Heart left ventricle (tissue), 16 donors: Measurements from ENCODE around the gene SLC39A11. TPM values are rescaled to one million over a fixed set of nuclear protein-coding genes. Genes with fewer than 3 reads are reported as not detected.
A peak's percentile ranks its signal among the peaks of the same experiment; 100 is the strongest.
"Not testable (repeated sequence)": the region's sequence is repeated elsewhere in the genome, so short reads cannot be mapped to it uniquely, and the experiment has no call there.

Experiments used
- ATAC-seq, 4 donors: fragments of 200-7000 bp; cut with Tn5 transposase; one replicate each; pipeline ENCODE4 v1.9.1; 2020 to 2022; ENCODE audit warnings: moderate library complexity in 4 of 4, mild to moderate bottlenecking in 3 of 4, moderate number of reproducible peaks in 1 of 4
- DNase-seq, 5 donors: peaks; one replicate each; pipeline ENCODE4 v3.0.0-alpha.2; 2020
- H3K27ac ChIP-seq, 12 donors: fragments of 200-600 bp; sonication (generic) in 4 of 12; one replicate each; pipeline versions ENCODE4 v1.5.0 to v1.8.0; 2016 to 2022; ENCODE audit warnings: mild to moderate bottlenecking in 2 of 12
- H3K27me3 ChIP-seq, 9 donors: fragments of 200-600 bp; sonication (generic) in 2 of 9; one replicate each; pipeline versions ENCODE4 v1.5.1 to v1.8.0; 2016 to 2022; ENCODE audit warnings: mild to moderate bottlenecking in 3 of 9
- H3K36me3 ChIP-seq, 9 donors: fragments of 200-600 bp; sonication (generic) in 2 of 9; one replicate each; pipeline versions ENCODE4 v1.5.0 to v1.8.0; 2018 to 2022; ENCODE audit warnings: mild to moderate bottlenecking in 2 of 9
- H3K4me1 ChIP-seq, 12 donors: fragments of 200-600 bp; sonication (generic) in 4 of 12; one replicate each; pipeline versions ENCODE4 v1.5.0 to v1.8.0; 2016 to 2022; ENCODE audit warnings: mild to moderate bottlenecking in 3 of 12
- H3K4me3 ChIP-seq, 12 donors: fragments of 200-600 bp; sonication (generic) in 4 of 12; one replicate each; pipeline versions ENCODE4 v1.5.0 to v1.8.0; 2017 to 2022; ENCODE audit warnings: mild to moderate bottlenecking in 9 of 12, moderate library complexity in 4 of 12
- H3K9me3 ChIP-seq, 12 donors: fragments of 200-600 bp; sonication (generic) in 4 of 12; one replicate each; pipeline versions ENCODE4 v1.5.0 to v1.8.0; 2016 to 2022; ENCODE audit warnings: mild to moderate bottlenecking in 1 of 12
- CTCF ChIP-seq, 12 donors: fragments of 200-600 bp; sonication (generic) in 4 of 12; IDR thresholded peaks; one replicate each; pipeline versions ENCODE4 v1.5.0 to v1.8.0; 2018 to 2022; ENCODE audit warnings: antibody characterized with exemption in 12 of 12, mild to moderate bottlenecking in 5 of 12
- POLR2A ChIP-seq, 2 donors: fragments of 450-650 bp; IDR thresholded peaks; one replicate each; pipeline ENCODE4 v1.6.1; 2017; ENCODE audit warnings: antibody characterized with exemption in 2 of 2, mild to moderate bottlenecking in 2 of 2, moderate library complexity in 2 of 2
- WGBS, 4 donors: extraction: QIAGEN DNeasy Blood & Tissue Kit in 2 of 4; methylation state at CpG; one replicate each; pipeline versions ENCODE4 v1.1.5 to v1.1.7; 2013 to 2018; 5-methylcytosine and 5-hydroxymethylcytosine counted together
- intact Hi-C, 10 donors: fragments of 100-400 bp; cut with DNase I; formaldehyde crosslinking; loops; one replicate each; pipeline versions ENCODE4 v1.11.1 to v1.14.2; 2022
- polyA plus RNA-seq, 2 donors: library from polyadenylated mRNA; stranded (reverse); fragments of 200-250 nt; gene quantifications; one replicate each; pipeline ENCODE4 v1.2.3, GENCODE V29; 2013
- total RNA-seq, 9 donors: library from RNA; depleted of rRNA in 2 of 9; stranded (reverse); fragments of >200 nt in 2 of 9; fragmentation: NEBNext Ultra II Directional in 3 of 9; extraction: Animal tissue kit (Norgen Biotek cat#: 25700) in 3 of 9; gene quantifications; one replicate each; pipeline versions ENCODE4 v1.1.0 to v1.2.4, GENCODE V29; 2016 to 2023
- donor health status: ischemic (EF 13 %, LVEDD 7.1; RV severe dilation, severe dysfunction).
- donor health status: healthy with polysubstance abuse.
- donor health status: DM: no; HTN: yes; CAD: no.
- donor health status: DM: no; HTN: no; CAD: no.
- donor health status: ischemic (EF 25% LVEDD 6.9; RV normal size, moderate dysfunction).
- donor health status: ischemic (EF 25% LVEDD 5.7; RV mildly dilated, moderate dysfunction).
- donor health status: healthy.
- donor health status: DM: yes; HTN: yes; CAD: no.
- donor health status: ischemic (EF 35%, LVEDD 5.7; RV mildly dilated, moderate dysfunction).
- donor health status: nonischemic (EF 11% LVEDD 7.7; RV severe dilation, severe dysfunction).
- donor health status: DM: yes; HTN: yes; CAD: no.
- donor health status: PGD.
- donor health status: ischemic (EF 29% LVEDD 5.4; RV normal size, mild dysfunction).
- donor health status: nonischemic (EF 23%, LVEDD 6.1; RV moderate dilation, normal function).

Gene SLC39A11
- total and polyA plus RNA-seq, 11 donors, result 2.5 to 23.3 (median 8.4) TPM

- Histone ChIP-seq H3K4me3 (no peak overlapping the region), H3K27ac (peak overlapping the region in 5 of 12 donors; percentile 36 to 78 (median 54)), H3K27me3 (no peaks in the 10 kb centered on the region), H3K9me3 (peaks cover 0 to 6% (median 0%) of the 10 kb centered on the region in 12 donors), H3K36me3 (peaks cover 0 to 8% (median 0%) of the 10 kb centered on the region in 9 donors), H3K4me1 (peaks cover 0 to 65% (median 7%) of the 10 kb centered on the region in 12 donors)
- TF ChIP-seq CTCF (IDR thresholded peaks at IDR 0.05) (no peak), POLR2A (IDR thresholded peaks at IDR 0.05) (no peak)
- WGBS, 4 donors, result 82 to 86% (median 83%) methylated on average over 9 of the region's 9 CpGs
- DNase-seq (no peak), ATAC-seq (peak in 1 of 4 donors; percentile 62)
- intact Hi-C loops, result no loop called here
Measured at GRCh38 chr17:73068322-73069153, 23.9 kb downstream of the SLC39A11 start.

GRCh38 chr17:73067699-73068098 lies 24.8 kb downstream of the SLC39A11 start:
- intact Hi-C loops, H3K27me3 ChIP-seq, H3K4me3 ChIP-seq, H3K36me3 ChIP-seq, DNase-seq, H3K9me3 ChIP-seq: not testable (repeated sequence)
- Histone ChIP-seq H3K4me1 (peaks cover 0 to 65% (median 7%) of the 10 kb centered on the region in 12 donors), H3K27ac (peak overlapping the region in 4 of 12 donors; percentile 36 to 78 (median 56))
- ATAC-seq, result peak in 3 of 4 donors; percentile 32 to 64 (median 39)
- WGBS, 4 donors, result 74 to 93% (median 85%) methylated on average over 2 of the region's 2 CpGs

GRCh38 chr17:73067075-73067474 lies 25.4 kb downstream of the SLC39A11 start:
- Histone ChIP-seq H3K36me3 (peaks cover 0 to 4% (median 0%) of the 10 kb centered on the region in 9 donors), H3K4me1 (peaks cover 0 to 62% (median 7%) of the 10 kb centered on the region in 12 donors), H3K4me3 (no peak overlapping the region), H3K27ac (peak overlapping the region in 2 of 12 donors; percentile 35 to 57), H3K9me3 (peaks cover 0 to 6% (median 0%) of the 10 kb centered on the region in 12 donors), H3K27me3 (no peaks in the 10 kb centered on the region)
- TF ChIP-seq POLR2A (IDR thresholded peaks at IDR 0.05) (no peak), CTCF (IDR thresholded peaks at IDR 0.05) (no peak)
- 94 to 99% (median 96%) methylated on average over 3 of the region's 3 CpGs for WGBS, 4 donors
- intact Hi-C loops, result no loop called here
- ATAC-seq (no peak), DNase-seq (no peak)

- Histone ChIP-seq H3K27me3 (no peaks in the 10 kb centered on the region), H3K36me3 (peaks cover 0 to 4% (median 0%) of the 10 kb centered on the region in 9 donors), H3K4me1 (peaks cover 0 to 55% (median 7%) of the 10 kb centered on the region in 12 donors), H3K4me3 (no peak overlapping the region), H3K9me3 (peaks cover 0 to 6% (median 0%) of the 10 kb centered on the region in 12 donors), H3K27ac (no peak overlapping the region)
- DNase-seq, result no peak
- ATAC-seq, result no peak
- 96 to 100% (median 99%) methylated on average over 2 of the region's 2 CpGs for WGBS, 4 donors
- TF ChIP-seq POLR2A (IDR thresholded peaks at IDR 0.05), result no peak
- no peak for TF ChIP-seq CTCF (IDR thresholded peaks at IDR 0.05)
- intact Hi-C loops, result no loop called here
Measured at GRCh38 chr17:73066148-73066884, 26.2 kb downstream of the SLC39A11 start.
